H1 (cell line): ENCODE measurements around the gene PLEKHA4.
"Not testable (repeated sequence)": the region's sequence is repeated elsewhere in the genome, so short reads cannot be mapped to it uniquely, and the experiment has no call there.

Experiments used
- CBX5 ChIP-seq: fragments of 300-800, 300-1000 bp; sonication (generic); IDR thresholded peaks from 2 replicates; pipeline ENCODE4 v1.7.1; 2016; ENCODE audit warnings: antibody characterized with exemption, low read length, low read depth
- CTCF ChIP-seq, 3 experiments: IDR thresholded peaks; 1 replicate in 2 of 3; 2 replicates in 1 of 3; pipeline versions ENCODE4 v1.5.1 to v1.6.1; 2011; ENCODE audit warnings: low read length in 3 of 3, mild to moderate bottlenecking in 3 of 3, inconsistent platforms in 2 of 3, low read depth in 1 of 3, moderate library complexity in 1 of 3; ENCODE audit not compliant: insufficient read depth in 1 of 3; ENCODE audit errors: control extremely low read depth in 1 of 3
- EP300 ChIP-seq, 2 experiments: IDR thresholded peaks; 1 replicate in 1 of 2; 2 replicates in 1 of 2; pipeline ENCODE4 v1.6.1; 2011 to 2012; ENCODE audit warnings: low read depth in 2 of 2, low read length in 2 of 2, mild to moderate bottlenecking in 2 of 2, borderline replicate concordance in 1 of 2, inconsistent platforms in 1 of 2, moderate library complexity in 1 of 2
- EZH2 ChIP-seq: fragments of 200-600 bp; sonication (generic); IDR thresholded peaks from 2 replicates; pipeline ENCODE4 v1.7.1; 2012; ENCODE audit warnings: low read depth, mild to moderate bottlenecking, moderate library complexity, low read length, inconsistent platforms; ENCODE audit not compliant: severe bottlenecking
- JUND ChIP-seq: IDR thresholded peaks from 2 replicates; pipeline ENCODE4 v1.6.1; 2011; ENCODE audit warnings: mild to moderate bottlenecking, improper control_type of control experiment, low read length
- POLR2A ChIP-seq, 2 experiments: IDR thresholded peaks; 1 replicate in 1 of 2; 2 replicates in 1 of 2; pipeline ENCODE4 v1.6.1; 2011; ENCODE audit warnings: low read depth in 2 of 2, low read length in 2 of 2, mild to moderate bottlenecking in 2 of 2; ENCODE audit errors: control extremely low read depth in 1 of 2
- POLR2AphosphoS5 ChIP-seq: IDR thresholded peaks from 2 replicates; pipeline ENCODE4 v1.6.1; 2011; ENCODE audit warnings: low read depth, low read length
- POU5F1 ChIP-seq: IDR thresholded peaks from 2 replicates; pipeline ENCODE4 v1.6.1; 2011; ENCODE audit warnings: low read depth, mild to moderate bottlenecking, low read length, moderate library complexity
- SP2 ChIP-seq: IDR thresholded peaks from 2 replicates; pipeline ENCODE4 v1.6.1; 2012; ENCODE audit warnings: mild to moderate bottlenecking, low read length, inconsistent platforms
- TAF1 ChIP-seq: IDR thresholded peaks from 2 replicates; pipeline ENCODE4 v1.6.1; 2011; ENCODE audit warnings: mild to moderate bottlenecking, low read depth, low read length
- TEAD4 ChIP-seq: IDR thresholded peaks from 2 replicates; pipeline ENCODE4 v1.6.1; 2012; ENCODE audit warnings: low read depth, low read length, inconsistent platforms, mixed read lengths
- YY1 ChIP-seq: IDR thresholded peaks from 2 replicates; pipeline ENCODE4 v1.6.1; 2011; ENCODE audit warnings: low read depth, mild to moderate bottlenecking, low read length
- ZNF274 ChIP-seq: IDR thresholded peaks from 2 replicates; pipeline ENCODE4 v1.7.0; 2012; ENCODE audit warnings: low read length, borderline replicate concordance; ENCODE audit errors: extremely low read depth

GRCh38 chr19:48899386-48899749 is 31.0 kb upstream of the PLEKHA4 start:
- not testable (repeated sequence) for TF ChIP-seq EZH2; POLR2A (IDR thresholded peaks at IDR 0.05; ENCODE audit: control extremely low read depth in 1 of 2, low read depth in 2 of 2, low read length in 2 of 2); JUND; POLR2AphosphoS5; CTCF (IDR thresholded peaks at IDR 0.05; ENCODE audit: control extremely low read depth in 1 of 3, insufficient read depth in 1 of 3, low read depth in 1 of 3, low read length in 3 of 3); TAF1; YY1; EP300 (IDR thresholded peaks at IDR 0.05; ENCODE audit: borderline replicate concordance in 1 of 2, low read depth in 2 of 2, low read length in 2 of 2); CBX5; SP2; POU5F1; ZNF274; TEAD4
